HepG2 (cell line): Measurements from ENCODE around the gene PXT1. TPM values are rescaled to one million over a fixed set of nuclear protein-coding genes. Genes with fewer than 3 reads are reported as not detected.

Experiments used
- CBX2 ChIP-seq, 2 experiments: fragments of 200-600 bp in 1 of 2; sonication (generic); formaldehyde crosslinking in 1 of 2; IDR thresholded peaks; 2 replicates each; pipeline versions ENCODE4 v1.7.0 to v1.8.1; 2018 to 2022; ENCODE audit warnings: low read depth in 2 of 2, low read length in 1 of 2, mild to moderate bottlenecking in 1 of 2, missing genetic modification reagents in 1 of 2
- CREB1 ChIP-seq, 2 experiments: fragments of 450-650 bp in 1 of 2; IDR thresholded peaks; 2 replicates each; pipeline ENCODE4 v1.6.1; 2016 to 2017; ENCODE audit warnings: control low read depth in 1 of 2, mild to moderate bottlenecking in 1 of 2, missing compliant biosample characterization in 1 of 2, missing genetic modification characterization in 1 of 2
- HES4 ChIP-seq: sonication (generic); formaldehyde crosslinking; IDR thresholded peaks from 2 replicates; pipeline ENCODE4 v1.9.0; 2021; ENCODE audit warnings: mild to moderate bottlenecking, missing genetic modification reagents, borderline replicate concordance
- IRF2 ChIP-seq: IDR thresholded peaks from 2 replicates; pipeline ENCODE4 v1.6.1; 2018; ENCODE audit warnings: missing genetic modification reagents, missing compliant biosample characterization
- ISX ChIP-seq: sonication (generic); formaldehyde crosslinking; conservative IDR thresholded peaks from 2 replicates; pipeline ENCODE4 v1.5.0; 2020; ENCODE audit warnings: missing genetic modification reagents
- MEIS1 ChIP-seq: sonication (generic); formaldehyde crosslinking; IDR thresholded peaks from 2 replicates; pipeline ENCODE4 v1.9.0; 2021; ENCODE audit warnings: mild to moderate bottlenecking, missing genetic modification reagents, moderate library complexity, borderline replicate concordance
- NFKB2 ChIP-seq: sonication (generic); formaldehyde crosslinking; IDR thresholded peaks from 2 replicates; pipeline ENCODE4 v1.4.0; 2020; ENCODE audit warnings: missing genetic modification reagents, borderline replicate concordance
- RARA ChIP-seq: IDR thresholded peaks from 2 replicates; pipeline ENCODE4 v1.6.1; 2016; ENCODE audit warnings: missing genetic modification reagents, missing compliant biosample characterization
- ZFP36L1 ChIP-seq: sonication (generic); formaldehyde crosslinking; IDR thresholded peaks from 2 replicates; pipeline ENCODE4 v1.8.0; 2022; ENCODE audit warnings: mild to moderate bottlenecking, missing genetic modification reagents, moderate library complexity
- ZIK1 ChIP-seq: sonication (generic); formaldehyde crosslinking; IDR thresholded peaks from 2 replicates; pipeline ENCODE4 v1.5.0; 2020; ENCODE audit warnings: mild to moderate bottlenecking, low read depth, missing genetic modification reagents, borderline replicate concordance
- ZNF552 ChIP-seq: sonication (generic); formaldehyde crosslinking; IDR thresholded peaks from 2 replicates; pipeline ENCODE4 v1.9.0; 2022; ENCODE audit warnings: missing genetic modification reagents, mild to moderate bottlenecking, borderline replicate concordance
- ZNF746 ChIP-seq: sonication (generic); formaldehyde crosslinking; IDR thresholded peaks from 2 replicates; pipeline ENCODE4 v1.8.0; 2022; ENCODE audit warnings: mild to moderate bottlenecking, missing genetic modification reagents
- polyA plus RNA-seq, 8 experiments: library from polyadenylated mRNA; depleted of rRNA in 3 of 8; stranded (reverse) in 7 of 8; unstranded in 1 of 8; fragments of >200 nt; fragmentation: Illumina TruSeq in 4 of 8; extraction: Trizol in 4 of 8; gene quantifications; 2 replicates each; pipeline versions ENCODE4 v1.2.1 to v1.2.3, GENCODE V29; 2011 to 2016; ENCODE audit warnings: low read depth in 4 of 8, missing spikeins in 1 of 8, mixed read lengths in 1 of 8; ENCODE audit not compliant: insufficient read depth in 1 of 8
- total RNA-seq, 5 experiments: library from RNA; depleted of rRNA; stranded (reverse); fragments of >200 nt; fragmentation: Illumina TruSeq; extraction: Trizol; gene quantifications; 2 replicates each; pipeline ENCODE4 v1.2.3, GENCODE V29; 2016; ENCODE audit warnings: low read depth in 1 of 5
- TF ChIP-seq, protein P1 (sequence below): sonication (generic); formaldehyde crosslinking; IDR thresholded peaks from 2 replicates; pipeline ENCODE4 v1.4.0; 2020; ENCODE audit warnings: missing genetic modification reagents
- TF ChIP-seq, protein P2 (sequence below): sonication (generic); formaldehyde crosslinking; IDR thresholded peaks from 2 replicates; pipeline ENCODE4 v1.8.1; 2023; ENCODE audit warnings: mild to moderate bottlenecking, missing genetic modification reagents
- TF ChIP-seq, protein P3 (sequence below): IDR thresholded peaks from 2 replicates; pipeline ENCODE4 v1.6.1; 2018; ENCODE audit warnings: missing genetic modification reagents
- TF ChIP-seq, protein P4 (sequence below): sonication (generic); formaldehyde crosslinking; IDR thresholded peaks from 2 replicates; pipeline ENCODE4 v1.4.0; 2020; ENCODE audit warnings: missing genetic modification reagents
- TF ChIP-seq, protein P5 (sequence below): sonication (generic); formaldehyde crosslinking; IDR thresholded peaks from 2 replicates; pipeline ENCODE4 v1.9.0; 2022; ENCODE audit warnings: low read depth, missing genetic modification reagents

Gene PXT1
- total and polyA plus RNA-seq, 2 of the 13 experiments (the other 11 are each of a cell fraction or from before 2014, with no cell fraction given): 0.04 TPM; not detected in 1

DNA sequence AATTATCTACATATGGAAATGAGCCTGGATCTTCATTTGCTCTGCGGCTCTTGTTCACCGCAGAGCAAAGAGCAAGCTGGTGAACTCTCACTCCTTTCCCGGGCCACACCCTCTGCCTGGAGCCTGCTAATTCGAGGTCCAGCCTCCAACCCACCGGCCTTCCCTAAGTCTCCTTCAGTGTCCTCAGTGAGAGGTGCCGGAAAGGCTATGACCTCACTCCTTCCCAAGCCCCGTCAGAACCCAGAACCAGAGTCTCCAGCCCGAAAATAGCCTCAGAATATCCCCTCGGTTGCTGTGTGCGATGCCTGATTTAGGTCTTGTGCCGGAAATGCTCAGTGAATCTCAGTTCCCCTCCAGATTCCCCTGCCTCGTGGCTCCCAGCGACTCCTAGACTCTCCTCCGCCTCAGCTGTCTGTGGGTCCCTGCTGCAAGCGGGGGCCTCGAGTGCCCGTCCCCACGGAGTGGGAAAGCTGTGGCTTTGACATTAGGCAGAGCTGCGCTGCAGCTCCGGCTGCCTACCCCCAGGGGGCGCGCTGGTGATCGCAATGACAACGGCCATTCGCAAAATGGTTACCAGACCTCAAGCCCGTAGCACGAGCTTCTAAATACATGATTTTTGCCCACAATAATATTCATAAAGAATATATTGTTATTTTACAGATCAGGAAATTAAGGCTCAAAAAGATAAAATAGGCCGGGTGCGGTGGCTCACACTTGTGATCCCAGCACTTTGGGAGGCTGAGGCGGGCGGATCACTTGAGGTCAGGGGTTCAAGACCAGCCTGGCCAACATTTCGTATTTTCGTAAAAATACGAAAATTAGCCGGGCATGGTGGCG, 101.8 kb downstream of the PXT1 start (continued):
- TF ChIP-seq CBX2 (IDR thresholded peaks at IDR 0.05; ENCODE audit: low read depth, low read length): no peak
- TF ChIP-seq CBX2 (CRISPR knock-in tag; IDR thresholded peaks at IDR 0.05; ENCODE audit: low read depth): no peak
- no peak for TF ChIP-seq HES4 (CRISPR knock-in tag)
- TF ChIP-seq ISX (CRISPR knock-in tag): no peak
- no peak for TF ChIP-seq ZFP36L1
- TF ChIP-seq ZNF746 (CRISPR knock-in tag): no peak
- TF ChIP-seq IRF2 (CRISPR knock-in tag): no peak
- TF ChIP-seq, protein P1, sequence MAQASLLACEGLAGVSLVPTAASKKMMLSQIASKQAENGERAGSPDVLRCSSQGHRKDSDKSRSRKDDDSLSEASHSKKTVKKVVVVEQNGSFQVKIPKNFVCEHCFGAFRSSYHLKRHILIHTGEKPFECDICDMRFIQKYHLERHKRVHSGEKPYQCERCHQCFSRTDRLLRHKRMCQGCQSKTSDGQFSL: no peak
- TF ChIP-seq, protein P2, sequence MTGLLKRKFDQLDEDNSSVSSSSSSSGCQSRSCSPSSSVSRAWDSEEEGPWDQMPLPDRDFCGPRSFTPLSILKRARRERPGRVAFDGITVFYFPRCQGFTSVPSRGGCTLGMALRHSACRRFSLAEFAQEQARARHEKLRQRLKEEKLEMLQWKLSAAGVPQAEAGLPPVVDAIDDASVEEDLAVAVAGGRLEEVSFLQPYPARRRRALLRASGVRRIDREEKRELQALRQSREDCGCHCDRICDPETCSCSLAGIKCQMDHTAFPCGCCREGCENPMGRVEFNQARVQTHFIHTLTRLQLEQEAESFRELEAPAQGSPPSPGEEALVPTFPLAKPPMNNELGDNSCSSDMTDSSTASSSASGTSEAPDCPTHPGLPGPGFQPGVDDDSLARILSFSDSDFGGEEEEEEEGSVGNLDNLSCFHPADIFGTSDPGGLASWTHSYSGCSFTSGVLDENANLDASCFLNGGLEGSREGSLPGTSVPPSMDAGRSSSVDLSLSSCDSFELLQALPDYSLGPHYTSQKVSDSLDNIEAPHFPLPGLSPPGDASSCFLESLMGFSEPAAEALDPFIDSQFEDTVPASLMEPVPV (CRISPR knock-in tag): peak; percentile 61; the same call in 1 of the 2 replicates
- TF ChIP-seq, protein P3, sequence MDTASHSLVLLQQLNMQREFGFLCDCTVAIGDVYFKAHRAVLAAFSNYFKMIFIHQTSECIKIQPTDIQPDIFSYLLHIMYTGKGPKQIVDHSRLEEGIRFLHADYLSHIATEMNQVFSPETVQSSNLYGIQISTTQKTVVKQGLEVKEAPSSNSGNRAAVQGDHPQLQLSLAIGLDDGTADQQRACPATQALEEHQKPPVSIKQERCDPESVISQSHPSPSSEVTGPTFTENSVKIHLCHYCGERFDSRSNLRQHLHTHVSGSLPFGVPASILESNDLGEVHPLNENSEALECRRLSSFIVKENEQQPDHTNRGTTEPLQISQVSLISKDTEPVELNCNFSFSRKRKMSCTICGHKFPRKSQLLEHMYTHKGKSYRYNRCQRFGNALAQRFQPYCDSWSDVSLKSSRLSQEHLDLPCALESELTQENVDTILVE (CRISPR knock-in tag): no peak
- TF ChIP-seq, protein P4, sequence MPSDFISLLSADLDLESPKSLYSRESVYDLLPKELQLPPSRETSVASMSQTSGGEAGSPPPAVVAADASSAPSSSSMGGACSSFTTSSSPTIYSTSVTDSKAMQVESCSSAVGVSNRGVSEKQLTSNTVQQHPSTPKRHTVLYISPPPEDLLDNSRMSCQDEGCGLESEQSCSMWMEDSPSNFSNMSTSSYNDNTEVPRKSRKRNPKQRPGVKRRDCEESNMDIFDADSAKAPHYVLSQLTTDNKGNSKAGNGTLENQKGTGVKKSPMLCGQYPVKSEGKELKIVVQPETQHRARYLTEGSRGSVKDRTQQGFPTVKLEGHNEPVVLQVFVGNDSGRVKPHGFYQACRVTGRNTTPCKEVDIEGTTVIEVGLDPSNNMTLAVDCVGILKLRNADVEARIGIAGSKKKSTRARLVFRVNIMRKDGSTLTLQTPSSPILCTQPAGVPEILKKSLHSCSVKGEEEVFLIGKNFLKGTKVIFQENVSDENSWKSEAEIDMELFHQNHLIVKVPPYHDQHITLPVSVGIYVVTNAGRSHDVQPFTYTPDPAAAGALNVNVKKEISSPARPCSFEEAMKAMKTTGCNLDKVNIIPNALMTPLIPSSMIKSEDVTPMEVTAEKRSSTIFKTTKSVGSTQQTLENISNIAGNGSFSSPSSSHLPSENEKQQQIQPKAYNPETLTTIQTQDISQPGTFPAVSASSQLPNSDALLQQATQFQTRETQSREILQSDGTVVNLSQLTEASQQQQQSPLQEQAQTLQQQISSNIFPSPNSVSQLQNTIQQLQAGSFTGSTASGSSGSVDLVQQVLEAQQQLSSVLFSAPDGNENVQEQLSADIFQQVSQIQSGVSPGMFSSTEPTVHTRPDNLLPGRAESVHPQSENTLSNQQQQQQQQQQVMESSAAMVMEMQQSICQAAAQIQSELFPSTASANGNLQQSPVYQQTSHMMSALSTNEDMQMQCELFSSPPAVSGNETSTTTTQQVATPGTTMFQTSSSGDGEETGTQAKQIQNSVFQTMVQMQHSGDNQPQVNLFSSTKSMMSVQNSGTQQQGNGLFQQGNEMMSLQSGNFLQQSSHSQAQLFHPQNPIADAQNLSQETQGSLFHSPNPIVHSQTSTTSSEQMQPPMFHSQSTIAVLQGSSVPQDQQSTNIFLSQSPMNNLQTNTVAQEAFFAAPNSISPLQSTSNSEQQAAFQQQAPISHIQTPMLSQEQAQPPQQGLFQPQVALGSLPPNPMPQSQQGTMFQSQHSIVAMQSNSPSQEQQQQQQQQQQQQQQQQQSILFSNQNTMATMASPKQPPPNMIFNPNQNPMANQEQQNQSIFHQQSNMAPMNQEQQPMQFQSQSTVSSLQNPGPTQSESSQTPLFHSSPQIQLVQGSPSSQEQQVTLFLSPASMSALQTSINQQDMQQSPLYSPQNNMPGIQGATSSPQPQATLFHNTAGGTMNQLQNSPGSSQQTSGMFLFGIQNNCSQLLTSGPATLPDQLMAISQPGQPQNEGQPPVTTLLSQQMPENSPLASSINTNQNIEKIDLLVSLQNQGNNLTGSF (CRISPR knock-in tag): no peak; the same call in 1 of the 2 replicates
- TF ChIP-seq MEIS1 (CRISPR knock-in tag): peak; percentile 74; the same call in 1 of the 2 replicates
- no peak for TF ChIP-seq RARA (CRISPR knock-in tag)
- TF ChIP-seq NFKB2 (CRISPR knock-in tag): no peak; the same call in 1 of the 2 replicates
- no peak for TF ChIP-seq CREB1 (IDR thresholded peaks at IDR 0.05)
- TF ChIP-seq CREB1 (CRISPR knock-in tag; IDR thresholded peaks at IDR 0.05): no peak
- TF ChIP-seq ZNF552: no peak
- no peak for TF ChIP-seq ZIK1 (CRISPR knock-in tag)
- TF ChIP-seq, protein P5, sequence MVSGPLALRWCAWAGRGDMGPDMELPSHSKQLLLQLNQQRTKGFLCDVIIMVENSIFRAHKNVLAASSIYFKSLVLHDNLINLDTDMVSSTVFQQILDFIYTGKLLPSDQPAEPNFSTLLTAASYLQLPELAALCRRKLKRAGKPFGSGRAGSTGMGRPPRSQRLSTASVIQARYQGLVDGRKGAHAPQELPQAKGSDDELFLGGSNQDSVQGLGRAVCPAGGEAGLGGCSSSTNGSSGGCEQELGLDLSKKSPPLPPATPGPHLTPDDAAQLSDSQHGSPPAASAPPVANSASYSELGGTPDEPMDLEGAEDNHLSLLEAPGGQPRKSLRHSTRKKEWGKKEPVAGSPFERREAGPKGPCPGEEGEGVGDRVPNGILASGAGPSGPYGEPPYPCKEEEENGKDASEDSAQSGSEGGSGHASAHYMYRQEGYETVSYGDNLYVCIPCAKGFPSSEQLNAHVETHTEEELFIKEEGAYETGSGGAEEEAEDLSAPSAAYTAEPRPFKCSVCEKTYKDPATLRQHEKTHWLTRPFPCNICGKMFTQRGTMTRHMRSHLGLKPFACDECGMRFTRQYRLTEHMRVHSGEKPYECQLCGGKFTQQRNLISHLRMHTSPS (CRISPR knock-in tag): no peak
